SH-SY5Y (cell line): Measurements from ENCODE around the gene KIF14.

Experiments
- GATA2 ChIP-seq: IDR thresholded peaks from 2 replicates; pipeline ENCODE4 v1.6.1; 2011; ENCODE audit warnings: mild to moderate bottlenecking, low read depth, low read length
- GATA3 ChIP-seq: IDR thresholded peaks from 2 replicates; pipeline ENCODE4 v1.6.1; 2011; ENCODE audit warnings: low read depth, mild to moderate bottlenecking, low read length, moderate library complexity

DNA sequence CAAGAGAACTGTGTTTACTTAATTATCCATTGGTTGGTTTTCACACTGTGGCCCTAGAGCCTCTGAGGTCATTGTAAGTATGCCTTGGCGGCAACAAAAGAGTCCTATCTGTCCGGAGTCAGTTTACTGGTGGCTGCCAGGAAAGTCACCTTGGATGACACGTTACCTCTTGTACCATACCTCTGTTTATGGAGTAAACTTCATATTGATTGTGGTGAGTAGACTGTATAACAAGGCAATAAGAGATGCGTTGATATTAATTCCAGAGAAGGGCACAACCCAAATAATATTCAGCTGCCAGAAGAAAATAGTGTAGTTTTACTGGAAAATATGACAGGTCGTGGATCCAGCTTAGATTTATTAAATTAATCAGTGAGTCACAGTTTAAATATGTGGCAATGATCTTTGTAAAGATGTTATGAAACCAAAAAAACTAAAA, 20.4 kb upstream of the KIF14 start:
- TF ChIP-seq GATA2 (no peak), GATA3 (no peak)
